A204.1 (cell line): Measurements from ENCODE around the gene NR6A1.

ENCODE experiments used
- FAIRE-seq: peaks from 2 replicates; lab custom pipeline; 2012; peaks lifted over from hg19 to GRCh38; lab: Jason Lieb, UNC

NR6A1 gene

DNA sequence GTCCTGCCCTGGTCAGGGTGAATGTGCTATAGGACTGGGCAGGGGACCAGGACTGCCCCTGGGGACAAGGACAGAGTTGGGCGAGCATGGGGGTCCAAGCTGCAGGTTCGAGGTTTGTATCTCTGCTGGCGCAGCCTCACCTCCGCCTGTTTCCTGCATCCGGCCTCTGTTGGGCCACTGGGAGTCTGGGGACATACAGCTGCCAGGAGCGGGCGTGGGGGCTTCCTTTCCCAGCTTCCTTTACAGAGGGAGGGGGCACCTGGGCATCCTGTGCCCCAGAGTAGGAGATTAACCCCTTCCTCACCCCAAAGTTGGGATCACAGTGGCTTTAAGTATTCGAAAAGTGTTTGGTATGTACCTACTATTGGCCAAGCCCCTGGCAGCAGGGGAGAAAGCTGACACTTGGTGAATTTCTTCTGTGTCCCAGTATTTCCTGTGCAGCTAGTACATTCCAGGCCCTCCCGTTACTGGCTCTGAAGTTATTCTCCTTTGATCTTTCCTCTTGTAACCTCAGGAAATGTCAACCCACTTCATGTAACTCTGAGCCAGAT lies 24.8 kb upstream of the NR6A1 start:
- FAIRE-seq: no peak

DNA sequence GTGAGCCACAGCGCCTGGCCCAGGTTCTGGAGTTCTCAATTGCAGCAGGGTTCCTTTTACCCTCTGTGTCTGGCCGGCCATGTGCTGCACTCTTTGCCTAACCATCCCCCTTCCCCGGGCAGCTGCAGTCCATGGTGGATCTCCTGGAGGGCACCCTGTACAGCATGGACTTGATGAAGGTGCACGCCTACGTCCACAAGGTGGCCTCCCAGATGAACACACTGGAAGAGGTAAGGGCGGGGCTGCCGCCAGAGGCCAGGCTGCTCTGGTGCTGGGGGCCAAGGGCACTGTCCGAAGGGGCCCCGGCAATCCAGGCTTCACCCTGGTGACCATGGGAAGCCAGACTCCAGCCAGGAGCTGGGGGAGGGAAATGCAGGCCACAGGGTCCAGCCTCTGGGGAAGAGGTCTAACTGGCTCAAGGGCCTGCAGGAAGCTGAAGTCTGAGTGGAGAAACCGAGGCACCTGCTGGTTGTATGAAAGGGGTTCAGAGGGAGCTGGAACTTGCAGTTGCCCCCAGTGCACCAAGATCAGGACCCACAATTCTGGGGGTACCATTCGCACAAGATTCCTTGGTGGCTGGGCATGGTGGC lies 23.9 kb upstream of the NR6A1 start:
- no peak for FAIRE-seq

DNA sequence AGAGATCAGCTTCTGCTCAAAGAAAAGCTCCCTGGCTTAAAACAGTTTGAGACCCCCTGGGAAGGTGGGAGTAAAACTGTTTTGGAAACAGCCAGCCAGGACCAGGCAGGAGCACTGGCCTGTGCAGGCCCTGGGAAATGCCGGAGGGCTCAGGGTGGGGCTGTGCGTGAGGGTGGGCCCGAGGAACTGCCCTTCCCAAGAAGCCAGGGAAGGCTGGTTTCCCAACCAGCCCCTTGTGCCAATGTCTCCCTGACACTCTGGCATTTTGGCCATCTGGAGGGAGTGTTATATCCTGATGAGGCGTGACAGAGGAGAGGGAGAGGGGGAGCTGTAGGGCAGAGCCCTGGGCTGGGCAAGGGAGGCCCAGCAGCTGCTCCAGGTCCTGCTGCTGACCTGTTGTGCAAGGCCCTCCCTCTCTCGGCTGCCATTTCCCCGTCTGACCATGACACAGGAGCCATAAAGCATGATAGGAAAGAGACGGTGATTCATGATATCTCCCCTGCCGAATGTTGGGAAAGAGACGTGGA lies 22.0 kb upstream of the NR6A1 start:
- FAIRE-seq: no peak

DNA sequence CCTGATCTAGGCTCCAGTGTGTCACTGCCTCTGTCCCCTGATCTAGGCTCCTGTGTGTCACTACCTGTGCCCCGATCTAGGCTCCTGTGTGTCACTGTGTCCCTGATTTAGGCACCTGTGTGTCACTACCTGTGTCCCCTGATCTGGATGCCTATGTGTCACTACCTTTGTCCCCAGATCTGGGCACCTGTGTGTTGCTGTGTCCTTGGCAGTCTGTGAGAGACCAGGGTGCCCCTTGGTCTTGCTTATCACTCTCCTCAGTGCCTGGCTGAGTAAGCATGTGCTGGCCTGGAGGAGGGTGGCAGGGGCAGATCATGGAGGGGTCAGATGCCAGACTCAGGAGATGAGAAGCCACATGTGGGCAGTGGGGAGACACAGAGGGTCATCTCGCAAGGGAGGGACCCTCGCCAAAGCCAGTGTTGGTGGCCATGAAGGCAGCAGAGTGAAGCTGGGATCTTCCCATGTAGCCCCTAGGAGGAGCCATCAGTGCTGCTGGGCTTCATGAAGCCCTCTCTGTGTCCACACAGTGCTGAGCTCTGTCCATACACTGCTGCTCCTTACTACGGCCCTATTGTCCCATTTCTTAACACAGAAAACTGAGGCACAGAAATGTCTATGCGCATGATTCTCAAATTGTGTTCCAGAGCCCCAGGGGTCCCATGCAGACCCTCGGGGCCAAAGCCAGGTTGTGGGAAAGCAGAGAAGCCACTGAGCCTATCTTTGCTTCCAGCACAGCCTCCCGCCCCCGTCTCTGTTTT lies 21.3 kb upstream of the NR6A1 start:
- FAIRE-seq: no peak

DNA sequence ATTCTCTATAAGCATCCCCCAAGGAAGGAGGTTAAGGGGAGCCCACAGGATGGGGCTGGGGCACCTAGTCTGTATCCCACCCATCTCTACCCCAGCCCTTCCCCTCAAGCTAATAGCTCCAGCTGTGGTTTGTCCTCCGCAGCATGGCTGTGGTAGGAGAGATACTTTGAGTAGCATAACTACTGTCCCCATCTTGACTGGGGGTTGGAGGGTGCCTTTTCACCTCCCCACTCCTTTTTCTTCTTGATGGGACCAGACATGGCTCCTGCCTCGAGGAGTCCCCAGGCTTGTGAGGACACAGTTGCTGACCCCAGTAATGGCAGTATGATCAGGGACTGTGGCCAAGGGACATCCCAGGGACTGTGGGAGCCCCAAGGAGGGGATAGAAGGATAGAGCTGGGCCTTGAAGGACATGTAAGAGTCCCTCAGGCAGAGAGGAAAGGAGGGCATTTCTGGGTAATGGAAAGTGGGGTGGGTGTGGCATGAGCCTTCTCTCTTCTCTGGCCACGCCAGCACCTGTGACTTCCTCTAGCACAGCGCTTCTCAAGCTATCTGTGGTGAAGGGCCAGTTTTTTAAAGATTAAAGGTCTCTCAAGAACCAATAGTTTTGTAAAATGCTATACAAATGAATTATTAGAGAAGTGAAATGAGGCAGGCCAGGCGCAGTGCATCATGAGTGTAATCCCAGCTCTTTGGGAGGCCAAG lies 19.8 kb upstream of the NR6A1 start:
- no peak for FAIRE-seq

DNA sequence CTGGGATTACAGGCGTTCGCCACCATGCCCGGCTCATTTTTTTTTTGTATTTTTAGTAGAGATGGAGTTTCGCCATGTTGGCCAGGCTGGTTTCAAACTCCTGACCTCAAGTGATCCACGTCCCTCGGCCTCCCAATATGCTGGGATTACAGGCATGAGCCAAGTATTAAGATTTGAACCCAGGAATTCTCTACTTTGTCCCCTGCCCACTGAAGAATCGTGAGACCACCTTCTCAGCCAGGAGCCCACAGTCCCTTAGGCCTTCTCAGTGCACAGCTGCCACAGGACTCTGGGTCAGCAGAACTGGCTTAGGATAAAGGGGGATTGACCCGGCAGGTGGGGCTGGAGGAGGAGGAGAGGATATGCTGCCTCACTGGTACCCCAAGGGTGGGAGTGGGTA lies 19.2 kb upstream of the NR6A1 start:
- FAIRE-seq: no peak

DNA sequence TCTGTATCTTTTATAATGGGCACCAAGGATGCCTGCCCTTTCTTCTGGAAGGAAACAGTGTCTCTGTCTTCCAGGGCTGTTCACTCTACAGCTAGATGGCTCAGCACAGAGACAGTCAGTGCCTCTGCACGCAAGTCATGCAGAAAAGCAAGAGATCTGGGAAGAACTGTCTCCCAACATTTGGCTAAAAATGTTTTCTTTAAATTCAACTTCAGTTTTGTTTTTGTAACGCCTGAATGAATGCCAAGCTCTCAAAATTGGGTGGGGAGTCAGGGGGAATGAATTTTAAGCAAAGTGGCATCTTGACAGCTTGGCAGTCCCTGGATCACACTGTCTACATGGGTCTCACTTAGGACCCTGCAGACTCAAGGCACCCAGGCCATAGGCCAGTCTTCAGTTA lies 18.4 kb upstream of the NR6A1 start:
- FAIRE-seq: no peak

DNA sequence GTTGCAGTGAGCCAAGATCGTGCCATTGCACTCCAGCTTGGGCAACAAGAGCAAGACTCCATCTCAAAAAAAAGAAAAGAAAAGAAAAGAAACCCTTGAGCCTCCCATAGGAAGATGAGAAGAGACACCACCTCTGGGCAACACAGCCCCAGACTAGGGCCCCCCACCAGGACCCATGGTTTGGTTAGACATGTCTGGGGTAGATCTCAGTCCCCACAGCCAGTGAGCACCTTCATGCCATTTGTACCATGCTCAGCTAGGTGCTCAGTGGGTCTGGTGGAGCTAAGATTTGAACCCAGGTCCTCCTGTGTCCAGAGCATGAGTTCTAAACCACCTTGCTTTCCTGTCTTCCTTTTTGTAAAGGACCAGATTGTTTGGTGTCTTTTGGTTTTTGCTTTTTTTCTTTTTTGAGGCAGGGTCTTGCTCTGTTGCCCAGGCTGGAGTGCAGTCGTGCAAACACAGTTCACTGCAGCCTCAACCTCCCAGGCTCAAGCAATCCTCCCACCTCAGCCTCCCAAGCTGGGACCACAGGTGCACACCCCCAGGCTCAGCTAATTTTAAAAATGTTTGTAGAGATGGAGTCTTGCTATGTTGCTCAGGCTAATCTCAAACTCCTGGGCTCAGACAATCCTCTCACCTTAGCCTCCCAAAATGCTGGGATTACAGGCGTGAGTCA lies 17.6 kb upstream of the NR6A1 start:
- no peak for FAIRE-seq

DNA sequence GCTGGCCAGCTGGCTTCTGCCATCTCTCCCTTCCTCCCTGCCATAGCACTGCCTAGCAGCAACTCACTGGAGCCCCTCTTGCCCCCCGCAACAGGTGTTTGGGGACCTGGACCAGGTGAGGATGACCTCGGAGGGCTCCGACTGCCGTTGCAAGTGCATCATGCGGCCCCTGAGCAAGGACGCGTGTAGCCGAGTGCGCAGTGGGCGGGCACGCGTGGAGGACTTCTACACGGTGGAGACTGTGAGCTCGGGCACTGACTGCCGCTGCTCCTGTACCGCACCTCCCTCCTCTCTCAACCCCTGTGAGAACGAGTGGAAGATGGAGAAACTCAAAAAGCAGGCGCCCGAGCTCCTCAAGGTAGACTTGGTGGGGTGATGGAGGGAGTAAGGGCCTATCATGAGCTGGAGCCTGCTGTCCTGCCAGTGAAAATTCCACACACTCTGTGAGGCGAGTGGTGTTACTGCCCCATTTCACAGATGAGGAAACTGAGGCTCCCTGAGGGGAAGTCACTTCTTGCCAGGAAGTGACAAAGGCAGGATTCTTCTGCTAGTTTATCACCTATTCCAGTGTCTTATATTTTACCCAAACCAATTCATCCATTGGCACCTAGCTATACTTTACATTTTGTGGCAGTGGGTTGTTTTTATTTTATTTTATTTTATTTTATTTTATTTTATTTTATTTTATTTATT lies 15.9 kb upstream of the NR6A1 start:
- FAIRE-seq: no peak

DNA sequence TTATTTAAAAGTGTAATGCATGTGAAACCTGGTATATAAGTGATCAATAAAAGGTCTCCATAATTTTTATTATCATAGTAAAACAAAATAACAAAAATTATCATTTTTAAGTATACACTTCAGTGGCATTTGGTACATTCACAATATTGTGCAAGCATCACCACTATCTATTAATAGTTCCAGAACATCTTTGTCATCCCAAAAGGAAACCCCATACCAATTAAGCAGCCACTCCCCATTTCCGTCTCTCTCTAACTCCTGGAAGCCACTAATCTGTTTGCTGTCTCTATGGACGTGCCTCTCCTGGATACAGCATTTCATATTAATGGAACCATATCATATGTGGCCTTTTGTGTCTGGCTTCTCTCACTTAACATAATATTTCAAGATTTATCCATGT lies 13.4 kb upstream of the NR6A1 start:
- no peak for FAIRE-seq

DNA sequence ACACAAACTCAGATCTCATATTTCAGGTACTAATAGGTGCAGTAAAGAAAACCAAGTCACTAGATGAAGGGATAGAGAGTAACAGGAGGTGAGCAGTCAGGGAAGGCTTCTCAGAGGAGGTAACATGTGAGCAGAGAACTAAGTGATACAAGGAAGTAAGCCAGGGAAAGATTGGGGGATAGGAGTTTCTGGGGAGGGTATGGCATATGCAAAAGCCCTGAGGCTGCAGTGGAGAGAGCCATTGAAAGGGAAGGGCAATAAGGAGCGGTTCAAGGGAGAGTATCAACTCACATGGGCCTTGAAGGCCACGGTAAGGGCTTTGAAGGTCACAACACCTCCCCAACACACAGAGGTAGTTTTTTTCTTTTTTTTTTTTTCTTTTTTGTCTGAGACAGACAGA lies 12.7 kb upstream of the NR6A1 start:
- no peak for FAIRE-seq

DNA sequence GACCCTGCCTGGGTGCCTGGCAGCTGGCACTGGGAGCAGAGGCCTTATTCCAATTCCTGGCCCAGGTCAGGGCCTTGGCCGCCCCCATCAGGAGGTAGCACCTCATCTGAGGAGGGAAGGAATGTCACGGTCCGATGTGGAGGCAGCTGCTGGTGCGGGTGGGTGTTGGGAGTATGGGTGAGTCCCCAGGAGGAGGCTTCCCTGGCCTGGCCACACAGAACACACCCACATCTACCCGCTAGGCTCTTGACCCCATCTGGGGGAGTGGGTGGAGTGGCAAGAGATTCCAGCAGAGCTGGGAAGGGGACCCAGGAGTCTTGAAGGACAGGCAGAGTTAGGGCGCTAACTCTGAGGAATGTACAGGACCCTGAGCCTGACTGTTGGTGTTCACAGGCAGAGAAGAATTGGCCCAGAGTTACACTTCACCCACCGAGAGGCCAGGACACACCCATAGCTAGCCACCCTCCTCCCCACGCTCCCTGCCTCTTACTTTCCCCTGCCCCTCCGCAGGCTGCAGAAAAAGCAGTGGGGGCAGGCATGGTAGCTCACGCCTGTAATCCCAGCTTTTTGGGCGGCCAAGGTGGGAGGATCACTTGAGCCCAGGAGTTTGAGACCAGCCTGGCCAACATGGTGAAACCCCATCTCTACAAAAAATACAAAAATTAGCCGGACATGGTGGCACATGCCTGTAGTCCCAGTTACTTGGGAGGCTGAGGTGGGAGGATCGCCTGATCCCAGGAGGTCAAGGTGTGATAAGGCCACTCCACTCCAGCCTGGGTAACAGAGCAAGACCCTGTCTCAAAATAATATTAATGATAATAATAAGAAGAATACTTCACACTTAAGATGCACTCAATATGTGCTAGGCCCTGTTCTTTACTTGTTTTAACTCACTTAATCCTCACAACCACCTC lies 11.8 kb upstream of the NR6A1 start:
- FAIRE-seq: no peak

DNA sequence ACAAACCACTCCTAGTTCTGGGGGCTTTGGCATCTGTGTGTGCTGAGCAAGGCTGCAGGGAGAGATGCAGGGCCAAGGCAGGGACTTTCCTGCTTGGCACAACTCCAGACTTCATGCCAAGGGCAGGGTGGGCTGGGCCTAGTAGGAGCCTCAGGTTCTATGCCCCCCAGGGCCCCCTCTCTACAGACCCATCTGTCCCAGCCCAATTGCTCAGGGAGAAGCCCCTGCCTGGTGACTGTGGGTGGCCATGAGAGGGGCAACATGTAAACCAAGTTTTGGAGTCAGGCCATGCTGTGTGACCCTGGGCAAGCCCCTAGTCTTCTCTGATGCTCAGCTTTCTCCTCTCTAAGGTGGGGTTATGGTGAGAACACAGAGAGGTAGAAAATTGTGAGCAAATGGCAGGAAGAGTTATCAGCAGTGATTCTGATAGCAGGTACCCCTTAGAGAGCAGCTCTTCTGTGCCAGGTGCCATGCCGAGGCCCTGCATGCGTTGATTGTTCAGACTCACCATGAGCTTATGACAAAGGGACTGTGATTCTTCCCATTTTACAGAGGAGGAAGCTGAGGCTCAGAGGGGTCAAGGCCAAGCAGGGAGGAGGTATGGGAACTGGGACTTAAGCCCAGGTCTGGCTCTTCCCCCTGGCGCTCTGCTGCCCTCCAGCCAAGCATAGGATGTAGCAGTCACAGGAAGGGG lies 11.0 kb upstream of the NR6A1 start:
- FAIRE-seq: no peak

DNA sequence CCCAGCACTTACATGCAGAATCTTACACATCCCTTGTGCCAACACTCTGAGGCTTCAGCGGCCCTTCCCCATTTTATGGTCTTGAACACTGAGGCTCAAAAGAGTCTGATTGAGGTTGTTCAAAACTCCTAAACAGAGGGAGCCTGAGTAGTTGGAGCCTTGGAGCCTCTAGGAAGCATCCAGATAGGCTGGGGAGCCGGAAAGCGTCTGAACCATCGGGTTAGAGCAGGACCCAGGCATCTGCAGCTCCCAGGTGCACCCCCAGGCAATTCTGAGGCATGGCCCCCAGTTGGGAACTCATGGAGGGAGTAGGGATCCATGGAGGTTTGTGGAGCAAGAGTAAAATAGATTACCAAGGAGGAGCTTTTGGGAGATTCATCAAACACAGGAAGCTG lies 9.6 kb upstream of the NR6A1 start:
- FAIRE-seq: no peak

DNA sequence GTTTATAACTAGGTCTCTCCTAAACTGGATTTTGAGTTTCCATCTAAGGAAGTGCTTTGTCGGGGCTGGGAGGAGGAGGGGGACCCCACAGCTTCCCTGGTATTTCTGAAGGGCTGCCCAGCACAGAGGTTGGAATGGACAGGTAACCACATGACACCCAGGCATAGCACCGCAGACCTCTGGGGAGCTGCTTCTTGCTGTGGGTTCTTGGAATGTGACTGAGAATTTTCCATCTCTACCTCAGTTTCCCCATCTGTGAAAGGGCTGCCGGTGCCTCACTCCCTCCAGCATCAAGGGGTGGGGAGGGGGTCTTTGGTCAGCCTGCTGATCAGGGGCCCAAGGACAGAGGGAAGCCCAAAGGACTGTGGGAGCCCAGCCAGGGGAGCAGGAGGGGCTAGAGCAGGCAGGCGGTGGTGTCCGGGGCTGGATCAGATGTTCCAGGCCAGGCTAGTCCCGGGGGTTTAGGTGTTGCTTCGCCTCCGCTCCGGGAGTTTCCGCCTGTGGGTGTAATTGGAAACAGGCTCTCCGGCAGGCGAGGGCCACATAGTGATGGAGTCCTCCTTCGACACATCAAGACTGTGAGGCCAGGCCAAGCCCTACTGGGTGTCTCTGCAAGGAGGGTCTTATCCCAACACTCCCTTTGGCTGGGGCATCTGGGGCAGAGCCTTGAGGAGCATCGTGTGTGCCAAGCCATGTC lies 9.1 kb upstream of the NR6A1 start:
- FAIRE-seq: no peak

DNA sequence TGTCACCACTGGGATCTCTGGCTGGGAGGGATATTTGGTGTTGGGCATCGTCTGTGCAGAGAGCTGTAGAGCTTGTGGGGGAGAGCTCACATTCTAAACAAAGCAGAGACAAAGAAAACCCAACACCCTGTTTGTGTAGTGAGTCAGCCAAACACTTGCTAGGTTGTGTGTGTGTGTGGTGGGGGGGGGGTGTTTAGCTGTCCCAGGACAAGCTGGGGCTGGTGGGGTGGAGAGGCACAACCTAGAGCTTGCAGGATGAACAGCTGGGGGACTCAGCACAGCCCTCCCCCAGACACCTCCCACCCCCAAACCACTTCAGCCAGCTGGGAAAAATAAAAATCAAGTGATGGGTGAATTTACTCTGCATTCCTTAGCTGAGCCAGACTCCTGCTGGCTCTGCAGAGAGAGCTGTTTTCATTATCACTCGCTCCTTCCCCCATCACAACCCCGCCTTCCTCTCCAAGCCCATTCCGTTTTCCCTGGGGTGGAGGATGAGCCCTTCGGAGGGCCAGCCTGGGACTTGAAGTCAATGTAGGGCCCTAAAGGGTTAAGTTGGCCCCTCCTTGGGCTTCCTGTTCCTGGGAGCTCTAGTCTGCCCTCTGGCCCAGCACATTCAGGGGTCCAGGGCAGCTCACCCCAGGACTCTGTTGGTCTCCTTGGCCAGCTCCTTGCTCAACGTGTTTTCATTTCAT lies 8.4 kb upstream of the NR6A1 start:
- FAIRE-seq: no peak

DNA sequence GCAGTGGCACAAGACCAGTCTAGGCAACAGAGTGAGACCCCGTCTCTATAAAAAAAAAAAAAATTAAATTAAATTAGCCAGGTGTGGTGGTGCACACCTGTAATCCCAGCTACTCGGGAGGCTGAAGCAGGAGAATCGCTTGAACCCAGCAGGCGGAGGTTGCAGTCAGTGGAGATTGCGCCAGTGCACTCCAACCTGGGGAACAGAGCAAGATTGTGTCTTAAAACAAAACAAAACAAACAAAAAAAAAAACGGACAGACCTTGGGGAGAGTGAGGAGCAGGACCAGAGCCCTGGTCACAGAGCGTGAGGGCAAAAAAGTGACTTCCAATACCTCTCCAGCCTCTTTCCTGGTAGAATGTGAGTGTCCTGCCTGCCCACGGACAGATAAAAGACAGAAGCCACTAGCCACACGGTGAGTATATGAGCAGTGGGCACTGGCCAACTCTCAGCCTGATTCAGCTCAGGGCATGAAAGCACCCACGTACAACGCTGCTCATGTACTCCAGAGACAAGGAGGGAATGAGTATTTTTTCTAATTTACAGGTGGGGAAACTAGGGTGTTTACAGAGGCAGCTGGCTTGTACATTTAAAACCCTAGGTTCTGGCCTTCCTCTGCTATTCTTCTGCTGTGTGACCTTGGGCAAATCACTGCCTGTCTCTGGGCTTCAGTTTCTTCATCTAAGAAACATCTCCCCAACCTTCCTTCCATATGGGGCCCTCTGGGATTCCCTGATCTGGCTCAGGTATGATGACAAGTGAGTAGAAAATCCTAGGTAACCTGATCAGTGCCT lies 7.7 kb upstream of the NR6A1 start:
- FAIRE-seq: no peak

DNA sequence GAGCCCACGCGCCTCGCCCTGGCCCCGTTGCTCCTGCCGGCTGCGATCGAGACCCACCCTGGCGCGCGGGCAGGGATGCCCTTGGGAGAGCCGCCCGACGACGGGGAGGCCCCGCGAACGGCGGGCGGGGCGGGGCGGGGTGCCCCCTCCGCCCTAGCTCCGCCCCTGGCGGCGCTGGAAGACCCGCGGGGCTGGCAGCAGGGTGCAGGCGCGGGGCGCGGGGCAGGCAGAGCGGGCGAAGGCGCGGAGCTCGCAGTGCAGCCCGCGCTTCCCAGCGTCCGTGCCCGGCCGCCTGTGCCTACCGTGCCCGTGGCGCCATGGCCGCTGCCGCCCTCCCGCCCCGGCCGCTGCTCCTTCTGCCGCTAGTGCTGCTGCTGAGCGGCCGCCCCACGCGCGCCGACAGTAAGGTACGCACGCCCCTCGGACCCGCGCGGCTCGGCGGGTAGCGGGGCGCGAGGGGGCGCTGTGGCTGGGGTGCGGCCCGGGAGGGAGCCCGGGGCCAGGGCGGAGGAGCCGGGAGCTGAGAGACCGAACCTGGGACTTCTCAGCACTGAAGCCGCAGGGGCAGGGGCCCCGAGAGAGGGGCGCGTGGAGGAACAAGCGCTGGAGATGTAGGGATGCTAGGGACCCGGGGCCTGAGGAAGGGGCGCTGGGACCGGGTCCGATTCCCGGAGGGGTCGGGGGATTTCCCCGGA lies 6.0 kb upstream of the NR6A1 start, which contains the start of gene OLFML2A:
Gene OLFML2A, plus strand, starts transcription at position 180 of the 695 bp plus-strand sequence. Its CDS starts 138 bp downstream, at position 318.
- no peak for FAIRE-seq
